HepG2 (cell line): Measurements from ENCODE around the gene WNT6. TPM values are rescaled to one million over a fixed set of nuclear protein-coding genes. Genes with fewer than 3 reads are reported as not detected.
A peak's percentile ranks its signal among the peaks of the same experiment; 100 is the strongest.

Experiments
- ATRX ChIP-seq: sonication (generic); formaldehyde crosslinking; IDR thresholded peaks from 2 replicates; pipeline ENCODE4 v1.4.0; 2020; ENCODE audit warnings: missing genetic modification reagents, borderline replicate concordance
- BRD4 ChIP-seq: sonication (generic); formaldehyde crosslinking; IDR thresholded peaks from 2 replicates; pipeline ENCODE4 v1.4.0; 2020; ENCODE audit warnings: missing genetic modification reagents
- CHD2 ChIP-seq: IDR thresholded peaks from 2 replicates; pipeline ENCODE4 v1.6.1; 2011; ENCODE audit warnings: low read depth, low read length, improper control_type of control experiment
- HOXA3 ChIP-seq: sonication (generic); formaldehyde crosslinking; IDR thresholded peaks from 2 replicates; pipeline ENCODE4 v1.5.0; 2020; ENCODE audit warnings: missing genetic modification reagents
- RBM39 ChIP-seq: fragments of 200-400 bp; formaldehyde crosslinking; IDR thresholded peaks from one replicate; pipeline ENCODE4 v1.6.1; 2018; ENCODE audit warnings: antibody characterized with exemption, mild to moderate bottlenecking, low read depth, low read length; ENCODE audit not compliant: poor library complexity, severe bottlenecking
- RXRA ChIP-seq: sonication (generic); formaldehyde crosslinking; IDR thresholded peaks from 2 replicates; pipeline ENCODE4 v1.5.1; 2020; ENCODE audit warnings: missing genetic modification reagents
- U2AF2 ChIP-seq: fragments of 200-400 bp; formaldehyde crosslinking; IDR thresholded peaks from 2 replicates; pipeline ENCODE4 v1.6.1; 2017; ENCODE audit warnings: low read depth, mild to moderate bottlenecking, low read length
- ZFP82 ChIP-seq: sonication (generic); formaldehyde crosslinking; IDR thresholded peaks from 2 replicates; pipeline ENCODE4 v1.5.1; 2020; ENCODE audit warnings: mild to moderate bottlenecking, missing genetic modification reagents, borderline replicate concordance
- ZNF142 ChIP-seq: sonication (generic); formaldehyde crosslinking; IDR thresholded peaks from 2 replicates; pipeline ENCODE4 v1.4.0; 2020; ENCODE audit warnings: missing genetic modification reagents
- ZNF20 ChIP-seq: sonication (generic); formaldehyde crosslinking; IDR thresholded peaks from 2 replicates; pipeline ENCODE4 v1.4.0; 2020; ENCODE audit warnings: mild to moderate bottlenecking, moderate library complexity, missing genetic modification reagents
- ZNF281 ChIP-seq: sonication (generic); formaldehyde crosslinking; IDR thresholded peaks from 2 replicates; pipeline ENCODE4 v1.4.0; 2020; ENCODE audit warnings: missing genetic modification reagents, borderline replicate concordance
- ZNF496 ChIP-seq: sonication (generic); formaldehyde crosslinking; IDR thresholded peaks from 2 replicates; pipeline ENCODE4 v1.8.1; 2023; ENCODE audit warnings: mild to moderate bottlenecking, moderate library complexity, missing genetic modification reagents; ENCODE audit not compliant: insufficient replicate concordance
- ZNF710 ChIP-seq: sonication (generic); formaldehyde crosslinking; IDR thresholded peaks from 2 replicates; pipeline ENCODE4 v1.5.0; 2020; ENCODE audit warnings: mild to moderate bottlenecking, missing genetic modification reagents, borderline replicate concordance
- ZNF766 ChIP-seq: sonication (generic); formaldehyde crosslinking; IDR thresholded peaks from 2 replicates; pipeline ENCODE4 v1.5.0; 2020; ENCODE audit warnings: missing genetic modification reagents, borderline replicate concordance
- ZNF781 ChIP-seq: sonication (generic); formaldehyde crosslinking; IDR thresholded peaks from 2 replicates; pipeline ENCODE4 v1.5.1; 2020; ENCODE audit warnings: borderline replicate concordance, mild to moderate bottlenecking, missing genetic modification reagents; ENCODE audit errors: not compliant biosample characterization
- ZSCAN25 ChIP-seq: sonication (generic); formaldehyde crosslinking; IDR thresholded peaks from 2 replicates; pipeline ENCODE4 v1.8.0; 2022; ENCODE audit warnings: mild to moderate bottlenecking, missing genetic modification reagents
- ZSCAN31 ChIP-seq: sonication (generic); formaldehyde crosslinking; IDR thresholded peaks from 2 replicates; pipeline ENCODE4 v1.5.0; 2020; ENCODE audit warnings: low read depth, mild to moderate bottlenecking, missing genetic modification reagents
- polyA plus RNA-seq, 8 experiments: library from polyadenylated mRNA; depleted of rRNA in 3 of 8; stranded (reverse) in 7 of 8; unstranded in 1 of 8; fragments of >200 nt; fragmentation: Illumina TruSeq in 4 of 8; extraction: Trizol in 4 of 8; gene quantifications; 2 replicates each; pipeline versions ENCODE4 v1.2.1 to v1.2.3, GENCODE V29; 2011 to 2016; ENCODE audit warnings: low read depth in 4 of 8, missing spikeins in 1 of 8, mixed read lengths in 1 of 8; ENCODE audit not compliant: insufficient read depth in 1 of 8
- total RNA-seq, 5 experiments: library from RNA; depleted of rRNA; stranded (reverse); fragments of >200 nt; fragmentation: Illumina TruSeq; extraction: Trizol; gene quantifications; 2 replicates each; pipeline ENCODE4 v1.2.3, GENCODE V29; 2016; ENCODE audit warnings: low read depth in 1 of 5

Gene WNT6
- total and polyA plus RNA-seq, 2 of the 13 experiments (the other 11 are each of a cell fraction or from before 2014, with no cell fraction given), result 0.20 TPM; not detected in 1

- no peak for TF ChIP-seq ZNF142 (CRISPR knock-in tag)
- TF ChIP-seq U2AF2, result no peak
- TF ChIP-seq RXRA, result peak; percentile 96
- TF ChIP-seq ZFP82 (CRISPR knock-in tag), result no peak; the same call in 1 of the 2 replicates
- peak; percentile 62 for TF ChIP-seq ZNF781 (CRISPR knock-in tag)
- no peak for TF ChIP-seq ATRX (CRISPR knock-in tag)
- TF ChIP-seq ZNF281, result no peak
- peak; percentile 94 for TF ChIP-seq HOXA3 (CRISPR knock-in tag)
- TF ChIP-seq CHD2, result peak; percentile 100
- 0 out of 2 replicates have a peak, but pooled peaks have one; percentile 74 for TF ChIP-seq ZNF20
- TF ChIP-seq ZNF766 (CRISPR knock-in tag), result peak; percentile 63; the same call in 1 of the 2 replicates
- peak; percentile 55; the same call in 1 of the 2 replicates for TF ChIP-seq ZSCAN25 (CRISPR knock-in tag)
- no peak for TF ChIP-seq ZNF496 (CRISPR knock-in tag)
- peak; percentile 91 for TF ChIP-seq ZNF710 (CRISPR knock-in tag)
- TF ChIP-seq BRD4 (CRISPR knock-in tag), result peak; percentile 94
- TF ChIP-seq RBM39, result peak; percentile 95
- peak; percentile 93 for TF ChIP-seq ZSCAN31 (CRISPR knock-in tag)
These were observed 49.4 kb downstream of the WNT6 start (continued) for GRCh38 chr2:218908721-218909619.
